ENCODE data around the gene KAZN.

Gene KAZN

GRCh38 chr1:14923727-14924452 is 325.4 kb downstream of the KAZN start:
- DNase-seq, result peak; percentile 23

DNA sequence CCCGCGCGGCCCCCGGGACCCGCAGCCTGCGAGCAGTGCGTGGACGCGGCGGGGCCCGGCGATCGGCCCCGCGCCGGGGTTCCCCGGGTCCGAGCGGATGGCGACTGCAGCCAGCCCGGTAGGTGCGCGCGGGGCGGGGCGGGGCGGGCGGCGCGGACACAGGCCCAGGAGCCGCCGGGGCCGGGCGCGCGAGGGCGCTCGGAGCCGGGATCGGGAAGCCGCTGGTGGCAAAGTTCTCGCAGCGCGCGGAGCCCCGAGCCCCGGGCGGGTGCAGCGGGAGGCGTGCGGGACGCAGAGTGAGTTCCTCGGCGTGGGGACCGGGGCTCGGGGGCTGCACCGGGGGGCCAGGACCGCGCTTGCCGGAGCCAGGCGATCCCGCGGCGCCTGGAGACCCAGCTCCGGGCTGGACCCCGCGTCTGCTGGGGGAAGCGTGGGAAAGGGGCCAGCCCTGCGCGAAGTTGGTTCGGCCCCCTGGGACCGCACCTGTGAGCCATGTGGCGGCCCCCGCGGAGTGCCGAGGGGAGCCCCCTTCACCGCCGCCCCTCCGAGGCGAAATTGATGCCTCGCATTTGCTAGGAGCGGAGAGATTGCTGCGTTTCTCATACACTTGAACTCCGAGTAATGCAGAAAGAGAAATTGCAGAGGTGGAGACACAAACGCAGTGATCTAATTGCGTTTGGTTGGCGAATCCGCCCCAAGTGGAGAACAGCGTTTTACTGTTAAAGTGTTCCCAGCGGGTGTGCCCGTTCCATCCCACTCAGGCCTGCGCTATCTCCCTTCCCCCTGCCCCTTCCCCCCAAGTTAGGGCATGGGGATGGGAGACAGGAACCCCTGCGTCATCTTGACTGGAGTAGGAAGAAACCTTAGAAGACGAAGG is 326.2 kb downstream of the KAZN start:
- DNase-seq, result peak; percentile 23

DNA sequence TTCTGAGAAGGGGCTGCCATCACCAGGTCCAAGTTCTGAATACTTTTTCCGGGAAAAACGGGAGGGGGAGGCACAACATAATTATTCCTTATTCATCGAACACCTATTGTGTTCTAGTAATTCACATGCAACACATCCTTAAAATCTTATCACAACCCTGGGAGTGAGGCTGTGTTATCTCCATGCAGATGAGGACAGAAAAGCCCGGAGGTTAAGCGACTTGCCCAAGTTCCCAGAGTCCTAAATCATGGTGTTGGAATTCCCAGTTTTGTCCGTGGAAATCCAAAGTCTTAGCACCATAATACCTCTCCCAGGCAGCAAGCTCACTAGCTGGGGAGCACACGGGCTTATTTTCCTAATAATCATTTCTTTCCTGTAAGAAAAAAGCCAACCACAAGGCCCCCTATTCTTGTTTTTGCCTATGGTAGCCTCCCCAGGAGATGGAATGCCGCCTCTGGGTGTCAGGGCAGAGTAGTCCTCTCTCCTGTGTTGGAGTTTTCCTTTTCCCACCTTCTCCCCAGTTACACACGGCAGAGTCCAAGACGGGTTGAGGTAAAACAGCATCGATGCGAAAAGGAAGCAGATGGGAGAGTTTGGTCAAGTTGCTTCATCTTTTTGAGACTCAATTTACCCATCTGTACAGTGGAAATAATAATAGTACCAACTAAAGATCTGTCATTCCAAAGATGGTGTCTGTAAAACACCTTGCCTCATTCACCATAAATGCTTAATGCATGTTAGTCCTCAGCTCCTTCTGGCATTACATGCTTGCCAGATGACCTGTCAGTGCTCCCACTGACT is 327.1 kb downstream of the KAZN start:
- no peak for DNase-seq

DNA sequence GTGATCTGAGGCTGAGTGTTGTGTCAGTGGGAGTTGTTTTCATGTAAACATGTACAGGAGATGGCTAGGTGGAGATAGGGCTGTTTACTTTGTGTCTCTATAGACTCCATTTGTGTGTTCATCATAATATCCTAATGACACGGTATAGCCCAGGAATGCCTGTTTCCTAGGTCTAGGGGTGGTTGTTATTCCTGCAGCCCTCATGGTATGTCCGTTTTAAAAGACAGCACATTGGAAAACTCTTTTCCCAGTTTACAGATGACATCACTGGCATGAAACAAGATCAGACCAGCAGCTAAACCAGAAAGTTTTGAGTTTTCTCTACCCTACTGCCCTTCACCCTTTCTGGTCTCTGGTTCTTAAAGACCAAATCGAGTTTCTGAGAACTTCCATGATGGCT is 327.7 kb downstream of the KAZN start:
- no peak for DNase-seq

DNA sequence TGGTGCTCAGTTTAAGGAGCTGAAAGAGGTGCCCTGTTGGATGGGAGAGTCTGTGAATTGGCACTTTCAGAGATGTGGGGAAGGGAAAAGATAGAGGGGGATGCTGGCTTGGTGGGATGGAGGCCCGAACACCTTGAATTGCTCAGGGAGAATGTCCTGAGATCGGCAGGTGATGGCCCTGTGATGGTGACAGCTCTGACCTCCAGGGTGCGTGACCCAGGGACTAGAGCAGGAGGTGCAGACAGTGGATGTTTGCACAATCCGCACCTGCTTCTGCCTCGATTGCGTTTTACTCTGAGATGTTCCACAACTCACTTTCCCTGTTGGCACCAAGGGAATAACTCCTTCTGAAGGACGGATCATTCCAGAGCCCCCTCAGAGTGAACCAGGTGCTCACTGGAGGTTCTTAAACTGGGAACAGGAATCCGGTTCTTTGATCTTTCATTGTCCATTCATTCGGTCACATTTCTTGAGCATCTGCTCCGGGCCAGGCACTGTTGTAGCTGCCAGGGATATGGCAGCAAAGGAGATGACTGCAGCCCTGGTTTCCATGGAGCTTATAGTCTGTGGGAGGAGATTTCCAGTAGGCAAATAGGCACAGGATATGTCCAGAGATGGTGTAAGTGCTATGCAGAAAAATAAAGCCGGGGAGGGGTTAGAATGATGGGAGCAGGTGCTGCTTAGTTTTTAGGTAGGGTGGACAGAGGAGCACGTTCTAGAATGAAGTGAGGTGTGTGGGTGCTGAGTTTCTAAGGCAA is 328.5 kb downstream of the KAZN start:
- DNase-seq, result no peak

DNA sequence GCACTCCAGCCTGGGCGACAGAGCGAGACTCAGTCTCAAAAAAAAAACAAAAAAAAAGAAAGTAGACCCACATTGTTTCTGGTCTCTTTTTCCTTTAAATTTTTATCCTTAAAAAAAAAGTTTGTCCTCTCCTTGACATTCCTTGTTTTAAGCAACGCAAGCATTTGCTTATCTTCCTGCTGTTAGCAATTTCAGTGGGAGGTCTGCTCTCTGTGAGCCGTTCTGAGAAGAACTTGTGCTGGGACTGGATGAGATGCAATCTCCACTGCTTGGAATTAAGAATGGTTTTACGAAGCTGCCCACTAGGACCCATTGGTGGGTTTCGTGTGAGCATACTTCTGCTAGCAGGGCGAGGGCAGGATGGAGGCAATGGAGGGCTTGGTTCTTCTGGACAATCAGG is 329.9 kb downstream of the KAZN start:
- DNase-seq, result no peak

GRCh38 chr1:14928886-14929546 is 330.5 kb downstream of the KAZN start:
- no peak for DNase-seq

DNA sequence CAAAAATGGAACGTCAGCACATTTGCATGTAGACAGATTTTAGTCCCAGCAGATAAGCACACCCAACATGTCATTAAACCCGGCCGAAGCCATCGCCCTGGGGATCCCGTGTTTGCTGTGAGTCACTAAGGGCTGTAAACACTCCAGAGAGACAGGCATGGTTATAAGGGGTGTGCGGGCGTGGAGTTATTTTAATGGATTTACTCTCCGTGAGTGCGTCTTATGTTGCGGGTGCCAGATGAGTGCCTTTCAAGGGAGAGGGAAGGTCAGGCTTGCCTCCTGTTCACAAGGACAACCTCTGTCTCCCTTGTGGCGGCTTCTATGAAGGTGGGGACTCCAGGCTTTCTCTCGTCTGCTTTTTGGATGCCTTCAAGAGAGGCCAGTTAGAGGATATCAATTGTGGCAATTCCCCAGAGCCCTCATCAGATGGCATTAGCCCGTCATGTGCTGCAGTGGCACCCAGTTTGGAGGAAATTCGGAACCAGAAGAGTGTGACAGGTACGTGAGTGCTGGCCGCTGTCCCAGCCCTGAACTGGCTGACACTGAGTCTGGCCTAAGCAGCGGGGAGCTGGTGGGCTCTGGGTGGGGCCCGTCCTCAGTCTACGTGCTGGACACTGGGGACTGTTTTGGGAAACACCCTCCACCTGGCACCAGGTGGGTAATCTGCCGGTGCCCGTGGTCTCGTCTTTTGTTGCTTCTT is 331.2 kb downstream of the KAZN start:
- DNase-seq, result peak; percentile 76

GRCh38 chr1:14930247-14930965 is 331.9 kb downstream of the KAZN start:
- no peak for DNase-seq

DNA sequence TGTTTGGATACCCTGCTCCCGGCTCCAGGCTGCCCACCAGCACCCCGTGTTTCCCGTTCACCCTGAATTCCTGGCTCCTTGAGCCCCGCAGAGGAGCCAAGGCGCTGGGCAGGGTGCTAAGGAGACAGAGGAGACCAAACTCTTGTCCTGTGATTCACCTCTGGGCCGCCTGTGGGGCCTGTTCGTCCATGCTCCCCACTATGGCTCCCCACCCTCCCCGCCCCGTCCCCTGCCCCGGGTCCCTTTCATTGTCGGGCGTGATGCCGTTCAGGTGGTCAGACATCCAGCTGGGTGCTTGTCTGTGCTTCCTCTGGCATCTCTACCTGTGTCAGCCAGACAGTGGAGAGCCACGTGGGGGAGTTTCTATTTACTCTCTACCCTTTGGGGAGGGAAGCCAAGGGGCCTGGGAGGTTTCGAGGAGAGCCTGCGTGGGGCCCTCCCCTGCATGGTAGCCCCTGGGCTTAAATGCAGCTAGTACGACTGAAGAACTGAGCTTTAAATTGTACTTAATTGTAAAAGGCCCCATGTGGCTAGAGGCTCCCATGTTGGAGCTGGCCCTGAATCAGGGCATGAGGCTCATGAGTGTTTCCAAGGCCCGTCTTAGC is 333.7 kb downstream of the KAZN start:
- DNase-seq, result no peak

- DNase-seq, result no peak
Measured at GRCh38 chr1:14934867-14935266, 336.4 kb downstream of the KAZN start.

DNA sequence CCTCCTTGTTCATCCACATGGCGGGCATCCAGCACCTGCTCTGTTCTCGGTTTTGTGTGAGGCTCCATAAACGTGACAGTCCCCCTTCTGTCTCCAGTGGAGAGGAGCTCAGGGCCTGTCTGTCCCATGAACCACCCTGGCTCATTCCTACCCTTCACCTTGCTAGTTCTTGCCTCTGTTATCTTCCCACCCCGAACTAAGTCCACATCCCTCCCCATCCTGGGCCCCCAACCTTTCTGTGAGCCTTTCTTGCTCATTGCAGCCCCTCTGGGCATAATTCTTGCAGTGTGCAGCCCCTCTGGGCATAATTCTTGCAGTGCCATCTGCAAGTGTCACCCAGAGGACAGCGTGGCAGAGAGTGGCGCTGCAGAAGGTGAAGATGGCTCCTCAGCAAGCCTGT is 338.3 kb downstream of the KAZN start:
- DNase-seq, result no peak

DNA sequence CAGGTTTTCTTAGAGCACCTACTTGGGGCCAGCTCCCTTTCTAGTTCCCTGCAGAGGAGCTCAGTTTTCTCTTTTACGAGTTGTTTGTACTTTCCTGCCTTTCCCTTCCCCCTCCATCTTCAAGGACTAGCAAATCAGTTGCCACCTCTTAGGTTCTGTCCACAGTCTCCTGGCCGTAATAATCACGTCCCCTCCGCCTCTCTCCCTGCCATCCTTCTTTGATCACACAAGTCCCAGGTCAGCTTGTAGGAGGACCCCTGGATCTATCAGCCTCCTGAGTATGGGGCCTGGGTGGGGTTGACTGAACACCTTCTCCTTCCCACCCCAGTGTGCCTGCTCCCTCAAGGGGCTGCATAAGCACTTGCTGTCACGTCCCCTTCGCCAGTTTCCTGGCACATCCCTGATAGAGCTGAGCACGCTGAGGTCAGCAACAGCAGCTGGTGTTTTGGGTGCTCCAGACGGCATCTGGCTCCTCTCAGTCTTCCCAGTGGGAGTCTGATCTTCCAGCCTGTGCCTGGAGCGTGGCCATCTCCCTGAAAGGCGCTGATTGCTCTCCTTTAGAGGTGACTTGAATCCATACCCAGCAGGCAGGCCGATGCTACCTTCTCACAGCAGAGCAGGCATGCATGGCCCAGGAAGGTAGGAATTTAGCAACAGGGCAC is 338.9 kb downstream of the KAZN start:
- DNase-seq, result no peak

- no peak for DNase-seq
Measured at GRCh38 chr1:14939527-14940284, 341.2 kb downstream of the KAZN start.

DNA sequence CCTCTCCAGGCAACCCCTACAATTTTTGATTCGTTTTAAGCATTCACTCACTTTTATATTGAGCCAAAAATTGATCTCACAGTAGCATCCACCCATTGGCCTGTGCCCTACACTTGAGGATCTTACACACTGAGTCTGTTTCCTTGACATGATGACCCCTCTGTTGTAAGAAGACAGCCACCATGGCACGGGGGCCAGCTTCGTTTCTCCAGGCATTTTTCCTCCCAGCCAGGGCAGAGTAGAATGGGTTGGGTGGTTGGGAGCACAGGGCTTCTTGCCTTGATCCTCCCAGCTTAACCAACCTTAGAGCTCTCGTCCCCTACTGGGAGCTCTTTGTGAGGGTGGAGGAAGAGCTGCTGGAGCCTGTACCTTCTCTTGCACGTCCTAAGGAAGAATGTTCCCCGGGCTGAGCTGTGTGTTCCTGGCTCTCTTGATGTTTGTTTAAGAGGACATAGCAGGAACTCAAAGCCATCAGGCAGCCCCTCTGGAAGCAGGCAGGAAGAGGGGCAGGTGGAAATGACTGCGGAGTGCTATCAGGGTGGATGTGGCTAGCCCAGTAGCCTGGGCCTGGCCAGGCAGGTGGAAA is 341.9 kb downstream of the KAZN start:
- no peak for DNase-seq

- DNase-seq, result peak; percentile 57
Measured at GRCh38 chr1:14941864-14942263, 343.4 kb downstream of the KAZN start.

- DNase-seq, result no peak
Measured at GRCh38 chr1:14944471-14944985, 346.0 kb downstream of the KAZN start.

Data from NCI-H1105 treated with DMSO at 0.1 percent for 48 hours (cell line).